Psoas muscle (tissue), 8 donors: Measurements from ENCODE around the gene HLA-DQB1. TPM values are rescaled to one million over a fixed set of nuclear protein-coding genes. Genes with fewer than 3 reads are reported as not detected.
"Not testable (repeated sequence)": the region's sequence is repeated elsewhere in the genome, so short reads cannot be mapped to it uniquely, and the experiment has no call there.

ENCODE experiments used
- ATAC-seq, 4 donors: fragments of 200-7000 bp; cut with Tn5 transposase; one replicate each; pipeline ENCODE4 v1.9.1; 2020; ENCODE audit warnings: moderate library complexity in 3 of 4, mild to moderate bottlenecking in 2 of 4
- DNase-seq, 2 donors: peaks; one replicate each; pipeline ENCODE4 v3.0.0-alpha.2; 2020
- H3K27ac ChIP-seq: fragments of 200-600 bp; one replicate; pipeline ENCODE4 v1.8.0; 2022
- H3K27me3 ChIP-seq, 3 donors: fragments of 200-600 bp in 1 of 3; one replicate each; pipeline versions ENCODE4 v1.6.1 to v1.8.0; 2013 to 2022; ENCODE audit warnings: low read length in 2 of 3, mild to moderate bottlenecking in 2 of 3, moderate library complexity in 1 of 3; ENCODE audit not compliant: insufficient read depth in 3 of 3
- H3K36me3 ChIP-seq, 2 donors: fragments of 200-600 bp in 1 of 2; one replicate each; pipeline versions ENCODE4 v1.6.1 to v1.8.0; 2013 to 2022; ENCODE audit warnings: low read depth in 1 of 2, mild to moderate bottlenecking in 1 of 2, moderate library complexity in 1 of 2; ENCODE audit not compliant: insufficient read depth in 1 of 2
- H3K4me1 ChIP-seq: fragments of 200-600 bp; one replicate; pipeline ENCODE4 v1.8.0; 2022
- H3K4me3 ChIP-seq: fragments of 200-600 bp; one replicate; pipeline ENCODE4 v1.8.0; 2022; ENCODE audit warnings: mild to moderate bottlenecking
- H3K9me3 ChIP-seq: fragments of 200-600 bp; one replicate; pipeline ENCODE4 v1.8.0; 2022
- WGBS, 3 donors: extraction: QIAGEN DNeasy Blood & Tissue Kit; methylation state at CpG; one replicate each; pipeline versions ENCODE4 v1.1.6 to v1.1.7; 2013; 5-methylcytosine and 5-hydroxymethylcytosine counted together
- intact Hi-C, 2 donors: fragments of 100-400 bp; cut with DNase I; formaldehyde crosslinking; loops; one replicate each; pipeline versions ENCODE4 v1.11.0 to v1.14.2; 2022
- polyA plus RNA-seq, 3 donors: library from polyadenylated mRNA; stranded (reverse); fragments of 200-250 nt; gene quantifications; one replicate each; pipeline ENCODE4 v1.2.3, GENCODE V29; 2013
- total RNA-seq, 4 donors: library from RNA; stranded (reverse); fragmentation: NEBNext Ultra II Directional in 2 of 4; extraction: Animal tissue kit (Norgen Biotek cat#: 25700) in 2 of 4; gene quantifications; one replicate each; pipeline versions ENCODE4 v1.2.1 to v1.2.4, GENCODE V29; 2021 to 2023
- TF ChIP-seq, protein P1 (sequence below): fragments of 200-600 bp; IDR thresholded peaks from one replicate; pipeline ENCODE4 v1.8.0; 2022; ENCODE audit warnings: antibody characterized with exemption
- donor health status: healthy with polysubstance abuse.
- donor health status: DM: no; HTN: no; CAD: no; lungs with moderate emphysema.
- donor health status: Bipolar disorder and iron deficiency.
- donor health status: healthy.
- donor health status: DM: yes; HTN: yes; CAD: no.
- donor health status: DM: no; HTN: no; CAD: no.
- donor health status: DM: no; HTN: no; CAD: no.
- donor health status: DM: yes; HTN: yes; CAD: no.

Gene HLA-DQB1
- total and polyA plus RNA-seq, 7 donors: 2.9 to 10.8 (median 5.4) TPM

DNA sequence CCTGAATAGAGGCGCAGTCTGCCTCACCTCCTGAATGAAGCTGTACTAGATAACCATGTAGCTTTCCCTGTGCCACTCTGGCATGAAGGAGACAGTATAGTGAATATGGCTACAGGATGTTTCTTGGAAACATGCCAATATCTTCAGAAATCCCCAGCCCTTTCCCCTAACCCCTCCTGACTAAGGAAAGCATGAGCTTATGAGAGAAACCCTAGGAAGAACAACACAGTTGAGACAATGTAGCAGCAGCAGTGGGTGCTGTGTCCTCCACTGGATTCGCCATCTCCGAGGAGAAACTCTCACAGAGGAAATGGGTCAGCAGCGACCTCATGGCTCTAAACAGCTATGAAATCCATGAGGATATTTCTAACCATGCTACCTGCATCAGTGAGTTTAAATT, 22.6 kb downstream of the HLA-DQB1 start:
- Histone ChIP-seq H3K27ac (no peak overlapping the region), H3K4me3 (no peak overlapping the region), H3K9me3 (no peaks in the 10 kb centered on the region), H3K36me3 (no peaks in the 10 kb centered on the region), H3K4me1 (no peaks in the 10 kb centered on the region), H3K27me3 (peaks cover 0 to 3% (median 0%) of the 10 kb centered on the region in 3 donors)
- DNase-seq (no peak), ATAC-seq (no peak)
- TF ChIP-seq, protein P1, sequence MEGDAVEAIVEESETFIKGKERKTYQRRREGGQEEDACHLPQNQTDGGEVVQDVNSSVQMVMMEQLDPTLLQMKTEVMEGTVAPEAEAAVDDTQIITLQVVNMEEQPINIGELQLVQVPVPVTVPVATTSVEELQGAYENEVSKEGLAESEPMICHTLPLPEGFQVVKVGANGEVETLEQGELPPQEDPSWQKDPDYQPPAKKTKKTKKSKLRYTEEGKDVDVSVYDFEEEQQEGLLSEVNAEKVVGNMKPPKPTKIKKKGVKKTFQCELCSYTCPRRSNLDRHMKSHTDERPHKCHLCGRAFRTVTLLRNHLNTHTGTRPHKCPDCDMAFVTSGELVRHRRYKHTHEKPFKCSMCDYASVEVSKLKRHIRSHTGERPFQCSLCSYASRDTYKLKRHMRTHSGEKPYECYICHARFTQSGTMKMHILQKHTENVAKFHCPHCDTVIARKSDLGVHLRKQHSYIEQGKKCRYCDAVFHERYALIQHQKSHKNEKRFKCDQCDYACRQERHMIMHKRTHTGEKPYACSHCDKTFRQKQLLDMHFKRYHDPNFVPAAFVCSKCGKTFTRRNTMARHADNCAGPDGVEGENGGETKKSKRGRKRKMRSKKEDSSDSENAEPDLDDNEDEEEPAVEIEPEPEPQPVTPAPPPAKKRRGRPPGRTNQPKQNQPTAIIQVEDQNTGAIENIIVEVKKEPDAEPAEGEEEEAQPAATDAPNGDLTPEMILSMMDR: no peak
- intact Hi-C loops: no loop called here
- WGBS, 3 donors: 79 to 82% (median 82%) methylated on average over 4 of the region's 4 CpGs

DNA sequence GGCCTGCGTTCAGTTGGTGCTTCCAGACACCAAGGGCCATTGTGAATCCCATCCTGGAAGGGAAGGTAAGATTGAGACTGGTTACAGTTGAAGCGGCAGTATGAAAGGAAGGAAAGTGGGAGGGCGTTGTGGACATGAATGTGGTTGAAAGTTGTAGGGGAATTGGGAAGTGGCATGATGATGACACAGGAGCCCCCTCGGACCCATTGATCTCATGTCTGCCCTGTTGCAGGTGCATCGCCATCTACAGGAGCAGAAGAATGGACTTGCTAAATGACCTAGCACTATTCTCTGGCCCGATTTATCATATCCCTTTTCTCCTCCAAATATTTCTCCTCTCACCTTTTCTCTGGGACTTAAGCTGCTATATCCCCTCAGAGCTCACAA, 23.7 kb downstream of the HLA-DQB1 start:
- no peak overlapping the region for H3K4me3 ChIP-seq
- TF ChIP-seq, protein P1: no peak
- 65 to 87% (median 85%) methylated on average over 6 of the region's 6 CpGs for WGBS, 3 donors
- H3K4me1 ChIP-seq: no peaks in the 10 kb centered on the region
- no peak overlapping the region for H3K27ac ChIP-seq
- ATAC-seq (no peak), DNase-seq (no peak)
- intact Hi-C loops: no loop called here
- H3K9me3 ChIP-seq: no peaks in the 10 kb centered on the region
- no peaks in the 10 kb centered on the region for H3K36me3 ChIP-seq
- peaks cover 0 to 3% (median 0%) of the 10 kb centered on the region in 3 donors for H3K27me3 ChIP-seq

DNA sequence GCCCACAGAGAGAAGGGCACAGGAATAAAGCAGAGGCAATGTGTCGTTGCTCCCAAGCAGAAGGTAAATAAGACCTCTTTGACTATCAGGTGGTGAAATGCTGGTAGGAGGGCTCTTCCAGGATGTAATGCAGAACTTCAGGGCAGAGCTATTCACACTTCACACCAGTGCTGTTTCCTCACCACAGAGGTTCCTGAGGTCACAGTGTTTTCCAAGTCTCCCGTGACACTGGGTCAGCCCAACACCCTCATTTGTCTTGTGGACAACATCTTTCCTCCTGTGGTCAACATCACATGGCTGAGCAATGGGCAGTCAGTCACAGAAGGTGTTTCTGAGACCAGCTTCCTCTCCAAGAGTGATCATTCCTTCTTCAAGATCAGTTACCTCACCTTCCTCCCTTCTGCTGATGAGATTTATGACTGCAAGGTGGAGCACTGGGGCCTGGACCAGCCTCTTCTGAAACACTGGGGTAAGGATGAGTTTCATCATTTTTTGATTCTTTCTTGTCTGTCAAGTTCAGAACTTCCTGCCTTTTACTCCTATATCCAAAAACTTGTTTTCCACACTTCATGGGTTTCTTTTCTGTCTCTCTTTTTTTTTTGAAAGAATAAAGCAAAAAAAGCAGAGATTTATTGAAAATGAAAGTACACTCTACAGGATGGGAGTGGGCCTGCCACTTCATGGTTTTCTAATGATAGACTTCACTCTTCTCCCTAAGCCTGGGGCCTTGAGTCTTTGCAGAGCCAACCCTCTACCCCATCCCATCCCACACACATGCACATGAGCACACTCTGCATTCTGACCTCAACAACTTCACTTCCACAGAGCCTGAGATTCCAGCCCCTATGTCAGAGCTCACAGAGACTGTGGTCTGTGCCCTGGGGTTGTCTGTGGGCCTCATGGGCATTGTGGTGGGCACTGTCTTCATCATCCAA, 24.4 kb downstream of the HLA-DQB1 start:
- H3K4me1 ChIP-seq, DNase-seq, H3K9me3 ChIP-seq, H3K27me3 ChIP-seq, intact Hi-C loops, H3K4me3 ChIP-seq, H3K36me3 ChIP-seq, H3K27ac ChIP-seq, ATAC-seq: not testable (repeated sequence)
- 22 to 77% (median 64%) methylated on average over 2 of the region's 2 CpGs for WGBS, 3 donors

DNA sequence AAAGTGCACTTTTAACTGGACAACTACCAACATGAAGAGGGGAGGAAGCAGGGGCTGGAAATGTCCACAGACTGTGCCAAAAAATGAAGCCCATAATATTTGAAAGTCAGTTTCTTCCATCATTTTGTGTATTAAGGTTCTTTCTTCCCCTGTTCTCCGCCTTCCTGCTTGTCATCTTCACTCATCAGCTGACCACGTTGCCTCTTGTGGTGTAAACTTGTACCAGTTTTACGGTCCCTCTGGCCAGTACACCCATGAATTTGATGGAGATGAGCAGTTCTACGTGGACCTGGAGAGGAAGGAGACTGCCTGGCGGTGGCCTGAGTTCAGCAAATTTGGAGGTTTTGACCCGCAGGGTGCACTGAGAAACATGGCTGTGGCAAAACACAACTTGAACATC, 25.3 kb downstream of the HLA-DQB1 start:
- 72 to 84% (median 82%) methylated on average over 6 of the region's 6 CpGs for WGBS, 3 donors
- H3K27me3 ChIP-seq: peaks cover 0 to 3% (median 0%) of the 10 kb centered on the region in 3 donors
- H3K36me3 ChIP-seq: no peaks in the 10 kb centered on the region
- TF ChIP-seq, protein P1: no peak
- no peak overlapping the region for H3K27ac ChIP-seq
- no peak overlapping the region for H3K4me3 ChIP-seq
- DNase-seq: no peak
- ATAC-seq: no peak
- intact Hi-C loops: no loop called here
- H3K4me1 ChIP-seq: no peaks in the 10 kb centered on the region
- no peaks in the 10 kb centered on the region for H3K9me3 ChIP-seq

DNA sequence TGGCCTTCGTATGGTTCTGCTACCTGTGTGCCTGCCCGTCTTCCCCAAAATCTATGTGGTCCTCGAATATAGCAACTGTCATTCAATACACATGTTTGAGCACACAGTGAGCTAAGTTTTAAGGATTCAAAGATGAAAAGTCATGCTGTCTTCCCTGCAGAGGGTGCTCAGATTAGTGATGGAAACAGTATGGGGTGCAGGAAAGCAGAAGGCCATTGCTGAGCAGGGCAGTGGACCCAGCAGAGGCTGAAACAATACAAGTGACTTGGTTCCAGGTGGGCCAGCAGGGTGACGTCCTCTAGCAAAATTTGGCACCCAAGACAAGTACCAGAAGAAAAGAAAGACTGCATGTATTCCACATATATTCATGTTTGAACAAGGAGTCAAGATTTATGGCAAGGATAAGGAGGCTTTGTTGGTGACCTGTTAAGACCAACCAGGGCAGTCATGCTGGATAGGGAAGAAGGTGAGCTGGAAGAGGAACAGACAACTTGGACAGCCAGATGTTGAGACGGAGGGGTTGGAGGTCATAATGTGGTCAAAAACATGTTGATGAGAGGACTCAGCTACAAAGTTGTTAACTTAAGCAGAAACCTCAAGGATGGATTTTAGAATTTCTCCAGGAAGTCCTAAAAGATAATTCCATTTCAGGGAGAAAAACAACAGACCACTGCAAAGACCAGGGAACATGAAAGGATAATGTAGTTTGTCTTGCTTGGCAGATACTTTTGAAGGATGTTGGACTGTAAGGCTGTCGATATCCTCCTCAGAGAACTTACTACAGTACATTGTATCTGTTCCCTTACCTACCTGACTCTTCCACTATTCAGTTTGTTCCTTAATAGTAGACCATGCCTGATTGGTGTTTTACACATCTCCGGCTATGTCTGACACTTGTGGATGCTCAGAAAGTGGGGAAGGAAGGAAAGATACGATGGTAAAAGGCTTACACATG, 26.7 kb downstream of the HLA-DQB1 start:
- Histone ChIP-seq H3K9me3 (no peaks in the 10 kb centered on the region), H3K27ac (no peak overlapping the region), H3K27me3 (peaks cover 0 to 7% (median 0%) of the 10 kb centered on the region in 3 donors), H3K4me1 (no peaks in the 10 kb centered on the region), H3K4me3 (no peak overlapping the region), H3K36me3 (no peaks in the 10 kb centered on the region)
- intact Hi-C loops: no loop called here
- TF ChIP-seq, protein P1: no peak
- DNase-seq: no peak
- ATAC-seq: no peak
- 57 to 78% (median 77%) methylated on average over 8 of the region's 8 CpGs for WGBS, 3 donors
